GM13976 (cell line): ENCODE results near the gene VEGFA.

Source experiments
- DNase-seq: peaks from one replicate; pipeline ENCODE4 v3.0.0; 2012; ENCODE audit warnings: low spot score
- in situ Hi-C: fragments of 300-500 bp; cut with MboI; formaldehyde crosslinking; loops from one replicate; pipeline ENCODE4 v1.12.0; 2022; ENCODE audit warnings: low sequenced_read_pairs, mixed read lengths, inconsistent platforms; ENCODE audit not compliant: unreplicated experiment
- TF ChIP-seq, protein P1 (sequence below): IDR thresholded peaks from 2 replicates; pipeline ENCODE4 v1.5.1; 2012; ENCODE audit warnings: borderline replicate concordance, mild to moderate bottlenecking; ENCODE audit not compliant: insufficient read depth; ENCODE audit errors: extremely low read depth, missing control alignments, control extremely low read depth

Gene VEGFA

DNA sequence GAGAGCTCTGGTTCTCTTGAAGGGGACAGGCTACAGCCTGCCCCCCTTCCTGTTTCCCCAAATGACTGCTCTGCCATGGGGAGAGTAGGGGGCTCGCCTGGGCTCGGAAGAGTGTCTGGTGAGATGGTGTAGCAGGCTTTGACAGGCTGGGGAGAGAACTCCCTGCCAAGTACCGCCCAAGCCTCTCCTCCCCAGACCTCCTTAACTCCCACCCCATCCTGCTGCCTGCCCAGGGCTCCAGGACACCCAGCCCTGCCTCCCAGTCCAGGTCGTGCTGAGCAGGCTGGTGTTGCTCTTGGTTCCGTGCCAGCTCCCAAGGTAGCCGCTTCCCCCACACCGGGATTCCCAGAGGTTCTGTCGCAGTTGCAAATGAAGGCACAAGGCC, 9.8 kb downstream of the VEGFA start:
- no peak for DNase-seq
- in situ Hi-C loops = no loop called here
- TF ChIP-seq, protein P1, sequence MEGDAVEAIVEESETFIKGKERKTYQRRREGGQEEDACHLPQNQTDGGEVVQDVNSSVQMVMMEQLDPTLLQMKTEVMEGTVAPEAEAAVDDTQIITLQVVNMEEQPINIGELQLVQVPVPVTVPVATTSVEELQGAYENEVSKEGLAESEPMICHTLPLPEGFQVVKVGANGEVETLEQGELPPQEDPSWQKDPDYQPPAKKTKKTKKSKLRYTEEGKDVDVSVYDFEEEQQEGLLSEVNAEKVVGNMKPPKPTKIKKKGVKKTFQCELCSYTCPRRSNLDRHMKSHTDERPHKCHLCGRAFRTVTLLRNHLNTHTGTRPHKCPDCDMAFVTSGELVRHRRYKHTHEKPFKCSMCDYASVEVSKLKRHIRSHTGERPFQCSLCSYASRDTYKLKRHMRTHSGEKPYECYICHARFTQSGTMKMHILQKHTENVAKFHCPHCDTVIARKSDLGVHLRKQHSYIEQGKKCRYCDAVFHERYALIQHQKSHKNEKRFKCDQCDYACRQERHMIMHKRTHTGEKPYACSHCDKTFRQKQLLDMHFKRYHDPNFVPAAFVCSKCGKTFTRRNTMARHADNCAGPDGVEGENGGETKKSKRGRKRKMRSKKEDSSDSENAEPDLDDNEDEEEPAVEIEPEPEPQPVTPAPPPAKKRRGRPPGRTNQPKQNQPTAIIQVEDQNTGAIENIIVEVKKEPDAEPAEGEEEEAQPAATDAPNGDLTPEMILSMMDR = no peak

DNA sequence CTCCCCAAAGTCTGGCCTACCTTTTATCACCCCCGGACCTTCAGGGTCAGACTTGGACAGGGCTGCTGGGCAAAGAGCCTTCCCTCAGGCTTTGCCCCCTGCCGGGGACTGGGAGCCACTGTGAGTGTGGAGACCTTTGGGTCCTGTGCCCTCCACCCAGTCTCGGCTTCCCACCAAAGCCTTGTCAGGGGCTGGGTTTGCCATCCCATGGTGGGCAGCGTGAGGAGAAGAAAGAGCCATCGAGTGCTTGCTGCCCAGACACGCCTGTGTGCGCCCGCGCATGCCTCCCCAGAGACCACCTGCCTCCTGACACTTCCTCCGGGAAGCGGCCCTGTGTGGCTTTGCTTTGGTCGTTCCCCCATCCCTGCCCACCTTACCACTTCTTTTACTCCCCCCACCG, 10.3 kb downstream of the VEGFA start:
- TF ChIP-seq, protein P1 = no peak
- in situ Hi-C loops = no loop called here
- no peak for DNase-seq

DNA sequence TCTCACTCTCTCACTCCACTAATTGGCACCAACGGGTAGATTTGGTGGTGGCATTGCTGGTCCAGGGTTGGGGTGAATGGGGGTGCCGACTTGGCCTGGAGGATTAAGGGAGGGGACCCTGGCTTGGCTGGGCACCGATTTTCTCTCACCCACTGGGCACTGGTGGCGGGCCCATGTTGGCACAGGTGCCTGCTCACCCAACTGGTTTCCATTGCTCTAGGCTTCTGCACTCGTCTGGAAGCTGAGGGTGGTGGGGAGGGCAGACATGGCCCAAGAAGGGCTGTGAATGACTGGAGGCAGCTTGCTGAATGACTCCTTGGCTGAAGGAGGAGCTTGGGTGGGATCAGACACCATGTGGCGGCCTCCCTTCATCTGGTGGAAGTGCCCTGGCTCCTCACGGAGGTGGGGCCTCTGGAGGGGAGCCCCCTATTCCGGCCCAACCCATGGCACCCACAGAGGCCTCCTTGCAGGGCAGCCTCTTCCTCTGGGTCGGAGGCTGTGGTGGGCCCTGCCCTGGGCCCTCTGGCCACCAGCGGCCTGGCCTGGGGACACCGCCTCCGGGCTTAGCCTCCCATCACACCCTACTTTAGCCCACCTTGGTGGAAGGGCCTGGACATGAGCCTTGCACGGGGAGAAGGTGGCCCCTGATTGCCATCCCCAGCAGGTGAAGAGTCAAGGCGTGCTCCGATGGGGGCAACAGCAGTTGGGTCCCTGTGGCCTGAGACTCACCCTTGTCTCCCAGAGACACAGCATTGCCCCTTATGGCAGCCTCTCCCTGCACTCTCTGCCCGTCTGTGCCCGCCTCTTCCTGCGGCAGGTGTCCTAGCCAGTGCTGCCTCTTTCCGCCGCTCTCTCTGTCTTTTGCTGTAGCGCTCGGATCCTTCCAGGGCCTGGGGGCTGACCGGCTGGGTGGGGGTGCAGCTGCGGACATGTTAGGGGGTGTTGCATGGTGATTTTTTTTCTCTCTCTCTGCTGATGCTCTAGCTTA, 11.2 kb downstream of the VEGFA start:
- TF ChIP-seq, protein P1 = no peak
- no peak for DNase-seq
- in situ Hi-C loops = no loop called here

DNA sequence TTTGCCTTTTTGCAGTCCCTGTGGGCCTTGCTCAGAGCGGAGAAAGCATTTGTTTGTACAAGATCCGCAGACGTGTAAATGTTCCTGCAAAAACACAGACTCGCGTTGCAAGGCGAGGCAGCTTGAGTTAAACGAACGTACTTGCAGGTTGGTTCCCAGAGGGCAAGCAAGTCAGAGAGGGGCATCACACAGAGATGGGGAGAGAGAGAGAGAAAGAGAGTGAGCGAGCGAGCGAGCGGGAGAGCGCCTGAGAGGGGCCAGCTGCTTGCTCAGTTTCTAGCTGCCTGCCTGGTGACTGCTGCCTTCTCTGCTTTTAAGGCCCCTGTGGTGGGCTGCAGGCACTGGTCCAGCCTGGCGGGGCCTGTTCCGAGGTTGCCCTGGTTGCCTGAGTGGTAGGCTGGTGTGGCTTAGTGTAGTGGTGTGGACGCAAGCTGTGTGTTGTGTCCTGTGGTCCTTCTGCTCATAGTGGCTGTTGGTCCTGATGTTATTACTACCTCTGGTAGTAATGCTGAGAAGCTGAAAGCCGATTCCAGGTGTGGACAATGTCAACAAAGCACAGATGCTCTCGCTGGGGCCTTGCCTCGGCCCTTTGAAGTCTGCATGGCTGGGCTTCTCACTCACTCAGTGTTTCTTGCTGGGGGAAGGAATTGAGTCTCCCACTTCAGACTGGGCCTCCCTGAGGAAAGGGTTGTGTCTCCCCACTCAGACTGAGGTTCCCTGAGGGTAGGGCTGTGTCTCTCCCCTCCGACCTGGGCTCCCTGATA, 12.1 kb downstream of the VEGFA start:
- in situ Hi-C loops = no loop called here
- no peak for DNase-seq
- TF ChIP-seq, protein P1 = no peak

DNA sequence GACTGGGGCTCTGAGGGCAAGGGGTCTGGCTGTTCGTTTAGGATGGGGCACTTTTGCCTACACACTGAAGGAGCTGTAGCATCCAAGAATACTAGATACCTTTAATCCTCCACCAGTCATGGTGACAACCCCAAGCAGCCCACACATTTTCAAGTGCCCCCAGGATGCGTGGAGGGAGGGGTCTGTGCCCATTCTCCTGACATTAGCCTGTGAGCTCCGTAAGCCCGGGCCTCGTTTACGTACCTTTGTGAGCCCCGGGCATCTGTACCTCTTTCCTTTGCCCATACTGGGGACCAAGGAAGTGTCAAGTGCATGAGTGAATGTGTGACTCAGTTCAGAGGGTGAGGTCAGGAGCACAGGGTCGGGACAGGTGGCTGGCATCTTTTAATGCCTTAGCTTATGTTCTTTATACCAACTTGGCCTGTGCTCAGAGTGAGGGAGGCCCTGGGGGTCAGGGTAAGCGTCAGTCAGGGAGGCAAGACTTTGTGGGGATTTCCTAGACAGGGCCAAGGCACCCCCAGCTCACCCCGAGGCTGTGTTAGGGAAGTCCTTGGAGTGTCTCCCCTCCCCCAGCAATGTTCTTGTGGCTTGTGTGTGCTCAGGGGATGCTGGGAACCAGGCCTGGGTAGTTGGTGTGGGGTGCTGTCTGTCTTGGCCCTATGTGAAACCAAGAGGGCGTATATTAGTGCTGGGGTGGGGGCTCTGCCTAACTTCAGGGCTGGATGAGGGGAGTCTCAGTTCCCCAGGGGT, 12.9 kb downstream of the VEGFA start:
- TF ChIP-seq, protein P1 = no peak
- in situ Hi-C loops = no loop called here
- no peak for DNase-seq
